Adipose tissue (tissue), 3 donors: ENCODE data around the gene POMC. TPM values are rescaled to one million over a fixed set of nuclear protein-coding genes. Genes with fewer than 3 reads are reported as not detected.
"Not testable (repeated sequence)": the region's sequence is repeated elsewhere in the genome, so short reads cannot be mapped to it uniquely, and the experiment has no call there.

Experiments used
- H3K27ac ChIP-seq: one replicate; pipeline ENCODE4 v1.5.1; 2013; ENCODE audit warnings: low read depth, low read length
- WGBS, 3 donors: extraction: QIAGEN DNeasy Blood & Tissue Kit; methylation state at CpG; one replicate each; pipeline ENCODE4 v1.1.7; 2013; 5-methylcytosine and 5-hydroxymethylcytosine counted together
- polyA plus RNA-seq, 3 donors: library from polyadenylated mRNA; stranded (reverse); fragments of 200-250 nt; gene quantifications; one replicate each; pipeline ENCODE4 v1.2.3, GENCODE V29; 2013
- donor health status: healthy with polysubstance abuse.
- donor health status: Bipolar disorder and iron deficiency.
- donor health status: healthy.

The POMC gene
- 1 to 10 TPM; 5.5 to 9.8 (median 6.5) TPM for polyA plus RNA-seq

GRCh38 chr2:25168256-25169072 lies at the start of gene POMC:
Gene POMC (minus strand): TSS chr2:25168580. CDS start chr2:25164772, 3,808 bp downstream.
- no peak within 1 kb of the TSS for H3K27ac ChIP-seq
- 5 to 11% (median 5%) methylated on average over 70 to 75 of the region's 75 CpGs for WGBS, 3 donors

- WGBS, 3 donors, result 87 to 98% (median 88%) methylated on average over 3 of the region's 3 CpGs
- H3K27ac ChIP-seq, result no peak overlapping the region
Observed at GRCh38 chr2:25218100-25218499, 49.7 kb upstream of the POMC start.

- peak overlapping the region; percentile 23 for H3K27ac ChIP-seq
- WGBS, 3 donors, result 1 to 3% (median 3%) methylated on average over 56 to 71 of the region's 71 CpGs
Observed at GRCh38 chr2:25215948-25216679, 47.7 kb upstream of the POMC start.

- 44 to 77% (median 62%) methylated on average over 4 to 5 of the region's 5 CpGs for WGBS, 3 donors
- H3K27ac ChIP-seq, result no peak overlapping the region
Observed at GRCh38 chr2:25215232-25215631, 46.9 kb upstream of the POMC start.

GRCh38 chr2:25213229-25213628 lies 44.8 kb upstream of the POMC start:
- no peak overlapping the region for H3K27ac ChIP-seq
- WGBS, 3 donors, result 58 to 64% (median 63%) methylated on average over 8 of the region's 8 CpGs

- WGBS, 3 donors, result 96 to 98% (median 96%) methylated on average over 6 of the region's 6 CpGs
- H3K27ac ChIP-seq, result not testable (repeated sequence)
Observed at GRCh38 chr2:25210923-25211322, 42.5 kb upstream of the POMC start.

- no peak overlapping the region for H3K27ac ChIP-seq
- WGBS, 3 donors, result 38 to 81% (median 38%) methylated on average over 5 of the region's 5 CpGs
Observed at GRCh38 chr2:25207078-25207545, 38.7 kb upstream of the POMC start.

- H3K27ac ChIP-seq, result no peak overlapping the region
- WGBS, 3 donors, result 28 to 45% (median 35%) methylated on average over 56 to 59 of the region's 59 CpGs
Observed at GRCh38 chr2:25204190-25204838, 35.9 kb upstream of the POMC start.

DNA sequence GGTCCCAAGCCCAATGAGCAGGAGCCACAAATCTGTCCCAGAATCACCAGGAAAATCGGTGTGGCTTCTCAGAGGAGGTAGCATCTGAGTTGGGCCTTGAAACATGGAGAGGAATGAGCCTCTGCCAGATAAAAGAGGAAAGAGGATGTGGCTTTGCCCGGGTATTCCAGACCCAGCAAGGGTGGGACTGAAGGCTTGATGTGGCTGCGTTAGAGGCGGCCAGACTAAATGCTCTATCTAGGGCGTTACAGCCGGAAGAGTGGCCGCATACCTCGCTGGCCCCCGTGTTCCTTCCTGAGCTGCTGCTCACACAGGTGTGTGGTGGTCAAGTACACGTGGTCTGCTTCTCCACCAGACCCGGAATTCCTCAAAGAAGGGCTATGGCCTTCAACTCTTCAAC lies 33.9 kb upstream of the POMC start:
- H3K27ac ChIP-seq, result no peak overlapping the region
- WGBS, 3 donors, result 57 to 82% (median 70%) methylated on average over 11 of the region's 11 CpGs

- WGBS, 3 donors, result 95 to 96% (median 95%) methylated on average over 7 of the region's 7 CpGs
- H3K27ac ChIP-seq, result no peak overlapping the region
Observed at GRCh38 chr2:25201794-25202193, 33.4 kb upstream of the POMC start.

DNA sequence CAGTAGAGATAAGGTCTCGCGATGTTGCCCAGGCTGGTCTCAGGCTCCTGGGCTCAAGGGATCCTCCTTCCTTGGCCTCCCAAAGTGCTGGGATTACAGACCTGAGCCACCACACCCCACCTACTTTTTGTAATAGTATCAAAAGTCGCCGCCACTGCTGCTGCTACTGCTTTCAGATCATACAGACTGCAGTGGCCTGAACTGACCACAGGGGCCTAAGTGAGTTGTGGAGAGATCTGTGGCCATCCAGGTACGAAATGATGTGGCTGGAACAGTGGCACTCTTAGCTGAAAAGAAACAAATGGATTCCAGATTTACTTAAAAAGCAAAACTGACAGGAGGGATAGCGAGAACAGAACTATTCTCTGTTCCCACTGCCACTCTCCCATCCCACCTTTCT lies 32.9 kb upstream of the POMC start:
- no peak overlapping the region for H3K27ac ChIP-seq
- WGBS, 3 donors, result 75 to 90% (median 87%) methylated on average over 6 of the region's 6 CpGs

- WGBS, 3 donors, result 66 to 85% (median 66%) methylated on average over 5 of the region's 5 CpGs
- H3K27ac ChIP-seq, result no peak overlapping the region
Observed at GRCh38 chr2:25198576-25198975, 30.2 kb upstream of the POMC start.

DNA sequence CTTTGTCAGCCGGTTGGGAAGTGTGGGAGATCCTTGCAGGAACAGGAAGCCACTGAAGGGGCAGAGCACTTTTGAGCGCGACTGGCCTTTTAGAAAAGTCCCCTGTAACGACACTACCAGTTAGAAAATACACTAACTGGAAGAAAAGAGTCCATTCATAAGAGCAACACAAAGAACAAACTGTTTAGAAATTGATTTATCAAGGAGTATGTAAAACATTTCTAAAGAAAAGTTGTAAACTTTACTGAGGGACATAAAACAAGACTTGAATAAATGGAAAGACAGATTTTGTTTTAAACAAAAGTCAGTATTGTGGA lies 29.8 kb upstream of the POMC start:
- no peak overlapping the region for H3K27ac ChIP-seq
- WGBS, 3 donors, result 32 to 57% (median 33%) methylated on average over 4 of the region's 4 CpGs

DNA sequence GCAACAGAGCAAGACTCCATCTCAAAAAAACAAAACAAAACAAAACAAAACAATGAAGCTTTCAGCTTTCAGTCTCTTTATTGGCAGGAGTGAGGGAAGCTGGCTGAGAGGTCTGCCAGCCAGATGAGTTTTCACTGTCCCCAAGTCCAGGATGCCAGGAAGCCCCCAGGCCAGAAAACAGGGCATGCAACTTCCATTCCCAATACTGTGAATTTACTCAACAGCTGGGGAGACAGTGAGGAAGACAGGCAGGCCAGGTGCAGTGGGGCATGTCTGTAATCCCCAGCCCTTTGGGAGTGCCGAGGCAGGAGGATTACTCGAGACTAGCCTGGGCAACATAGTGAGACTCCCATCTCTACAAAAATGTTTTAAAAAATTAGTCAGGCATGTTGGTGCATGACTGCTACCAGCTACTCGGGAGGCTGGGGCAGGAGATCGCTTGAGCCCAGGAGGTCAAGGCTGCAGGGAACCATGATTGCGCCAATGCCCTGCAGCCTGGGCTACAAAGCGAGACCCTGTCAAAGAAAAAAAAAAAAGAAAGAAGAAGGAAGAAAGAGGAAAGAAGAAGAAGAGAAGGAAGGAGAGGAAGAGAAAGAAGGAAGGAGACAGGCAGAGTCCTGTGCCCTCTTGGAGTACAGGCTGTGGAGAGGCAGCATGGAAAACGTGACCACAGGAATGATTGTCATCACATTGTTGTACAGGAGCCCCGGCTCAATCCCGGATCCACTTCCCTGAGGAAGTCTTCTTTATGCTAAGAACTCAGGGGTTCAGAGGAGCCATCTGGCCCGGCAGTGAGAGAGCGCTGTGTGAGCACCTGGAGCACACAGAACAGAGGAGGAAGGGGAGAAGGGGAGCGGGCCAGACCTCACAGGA lies 29.2 kb upstream of the POMC start:
- H3K27ac ChIP-seq, result no peak overlapping the region
- 54 to 69% (median 54%) methylated on average over 12 of the region's 12 CpGs for WGBS, 3 donors

DNA sequence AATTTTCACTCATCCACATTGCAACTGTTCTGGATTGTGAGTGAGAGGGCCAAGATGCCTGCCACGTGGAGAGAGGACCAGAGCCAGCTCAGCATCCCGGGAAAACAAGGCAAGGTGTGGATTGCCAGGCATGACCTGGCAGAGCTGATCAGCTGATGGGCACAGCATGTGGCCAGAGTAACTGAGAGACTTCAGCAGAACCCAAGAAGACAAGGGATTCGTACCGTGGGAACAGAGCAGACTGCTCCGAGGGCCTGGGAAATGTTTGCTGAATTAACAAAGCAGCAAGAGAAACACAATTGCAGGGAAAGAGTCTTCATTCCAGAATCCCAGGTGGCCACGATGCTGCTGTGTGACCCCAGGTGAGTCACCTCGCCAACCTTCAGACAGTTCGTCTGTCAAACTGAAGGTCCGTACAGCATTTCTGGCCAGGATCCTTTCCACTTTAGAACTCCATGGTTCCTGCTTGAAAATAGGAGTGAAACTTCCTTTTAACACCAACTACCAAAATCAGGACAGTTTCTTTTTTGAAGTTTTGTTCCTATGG lies 26.3 kb upstream of the POMC start:
- WGBS, 3 donors, result 43 to 90% (median 87%) methylated on average over 9 of the region's 9 CpGs
- no peak overlapping the region for H3K27ac ChIP-seq

DNA sequence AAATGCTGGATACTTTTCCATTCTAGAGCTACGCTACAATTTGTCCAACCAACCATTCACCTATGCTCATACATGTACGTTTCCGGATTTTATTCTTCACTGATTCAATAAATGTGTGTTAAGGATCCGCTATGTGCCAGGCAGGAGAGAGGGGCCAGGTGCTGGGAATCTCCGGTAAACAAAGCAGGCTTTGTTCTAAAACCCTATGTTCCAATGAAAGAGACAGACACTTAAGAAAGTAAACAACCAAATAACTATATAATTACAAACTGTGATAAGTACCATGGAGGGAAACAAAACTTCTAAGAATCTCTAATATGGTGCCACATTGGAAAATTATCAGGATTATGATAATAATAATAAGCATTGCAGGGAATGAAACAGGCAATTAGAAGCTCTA lies 22.2 kb upstream of the POMC start:
- H3K27ac ChIP-seq, result no peak overlapping the region
- WGBS, 3 donors, result 69 to 93% (median 84%) methylated on average over 5 of the region's 5 CpGs

DNA sequence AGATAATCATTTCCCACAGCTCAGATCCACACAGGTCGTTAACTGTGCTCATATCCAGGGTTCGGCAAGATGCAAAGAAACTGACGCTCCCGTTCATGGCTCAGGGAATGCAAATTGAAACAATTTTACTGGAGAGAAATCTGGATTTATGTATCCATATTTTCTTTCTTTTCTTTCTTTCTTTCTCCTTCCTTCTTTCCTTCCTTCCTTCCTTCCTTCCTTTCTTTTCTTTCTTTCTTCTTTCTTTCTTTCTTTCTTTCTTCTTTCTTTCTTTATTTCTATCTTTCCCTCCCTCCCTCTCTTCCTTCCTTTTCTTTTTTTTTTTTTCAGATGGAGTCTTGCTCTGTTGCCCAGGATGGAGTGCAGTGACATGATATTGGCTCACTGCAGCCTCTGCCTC lies 20.0 kb upstream of the POMC start:
- H3K27ac ChIP-seq, result no peak overlapping the region
- 85 to 87% (median 86%) methylated on average over 4 of the region's 4 CpGs for WGBS, 3 donors

DNA sequence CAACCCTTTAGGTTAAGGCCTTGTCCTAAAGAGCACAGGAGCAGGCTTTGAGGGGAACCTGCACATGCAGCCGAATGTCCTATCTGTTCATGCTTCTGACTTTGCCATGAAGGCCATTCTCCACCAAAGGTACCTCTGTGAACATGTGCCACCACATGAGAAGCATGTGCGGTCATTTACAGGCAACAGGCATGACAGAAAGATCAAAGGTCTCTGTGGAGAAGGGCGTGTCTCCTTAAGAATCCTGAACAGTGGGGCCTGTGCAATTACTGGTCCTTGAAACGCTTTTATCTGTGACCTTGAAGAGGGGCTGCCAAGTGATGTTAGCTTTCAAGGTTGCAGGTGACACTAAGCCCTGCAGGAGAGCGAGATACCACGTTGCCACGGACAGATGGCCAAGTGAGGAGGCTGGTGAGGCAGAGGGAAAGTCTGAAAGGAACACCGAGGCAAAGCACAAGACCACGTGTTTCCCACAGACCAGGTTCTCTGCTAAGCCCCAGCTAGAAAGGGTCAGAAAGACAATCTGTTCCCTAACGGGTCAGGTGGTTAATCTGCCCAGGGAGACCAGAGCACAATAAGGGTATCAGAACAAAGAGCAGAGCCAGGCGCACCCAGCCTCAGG lies 19.5 kb upstream of the POMC start:
- H3K27ac ChIP-seq, result no peak overlapping the region
- WGBS, 3 donors, result 59 to 80% (median 76%) methylated on average over 11 of the region's 11 CpGs
